Endodermal cell (in vitro differentiated cells): ENCODE results near the gene TMTC2. TPM values are rescaled to one million over a fixed set of nuclear protein-coding genes. Genes with fewer than 3 reads are reported as not detected.

Experiments used
- DNase-seq: peaks from one replicate; pipeline ENCODE4 v3.0.0-alpha.2; 2017
- H3K27ac ChIP-seq: 2 replicates; pipeline ENCODE4 v1.5.1; 2013; ENCODE audit warnings: mild to moderate bottlenecking, low read depth, low read length, moderate library complexity
- H3K27me3 ChIP-seq: 2 replicates; pipeline ENCODE4 v1.6.1; 2013; ENCODE audit warnings: mild to moderate bottlenecking, low read length, moderate library complexity; ENCODE audit not compliant: insufficient read depth, control insufficient read depth, poor library complexity, severe bottlenecking
- H3K36me3 ChIP-seq: 2 replicates; pipeline ENCODE4 v1.7.0; 2013; ENCODE audit warnings: mild to moderate bottlenecking, low read length, moderate library complexity; ENCODE audit not compliant: control insufficient read depth, insufficient read depth
- H3K4me1 ChIP-seq: one replicate; pipeline ENCODE4 v1.7.0; 2013; ENCODE audit warnings: low read length; ENCODE audit not compliant: control insufficient read depth, insufficient read depth
- H3K4me3 ChIP-seq: 2 replicates; pipeline ENCODE4 v1.5.1; 2013; ENCODE audit warnings: mild to moderate bottlenecking, low read length, moderate library complexity
- H3K9ac ChIP-seq: 2 replicates; pipeline ENCODE4 v1.6.1; 2013; ENCODE audit warnings: mild to moderate bottlenecking, low read length, moderate library complexity; ENCODE audit not compliant: poor library complexity, severe bottlenecking; ENCODE audit errors: extremely low read depth
- H3K9me3 ChIP-seq: 2 replicates; pipeline ENCODE4 v1.6.1; 2013; ENCODE audit warnings: mild to moderate bottlenecking, low read length, moderate library complexity; ENCODE audit not compliant: control insufficient read depth
- H3K27ac Mint-ChIP-seq: 2 replicates; pipeline ENCODE4 v1.8.0; 2020; ENCODE audit warnings: mixed read lengths
- H3K27me3 Mint-ChIP-seq: 2 replicates; pipeline ENCODE4 v1.8.0; 2021; ENCODE audit warnings: mild to moderate bottlenecking, mixed read lengths; ENCODE audit not compliant: insufficient read depth
- H3K36me3 Mint-ChIP-seq: 2 replicates; pipeline ENCODE4 v1.8.0; 2020; ENCODE audit warnings: low read depth, mixed read lengths
- H3K4me1 Mint-ChIP-seq: 2 replicates; pipeline ENCODE4 v1.8.0; 2020; ENCODE audit warnings: mixed read lengths
- H3K4me3 Mint-ChIP-seq: 2 replicates; pipeline ENCODE4 v1.8.0; 2020; ENCODE audit warnings: mild to moderate bottlenecking, moderate library complexity, mixed read lengths
- H3K9me3 Mint-ChIP-seq: 2 replicates; pipeline ENCODE4 v1.8.0; 2020; ENCODE audit warnings: mild to moderate bottlenecking, mixed read lengths
- WGBS, 2 experiments: methylation state at CpG; one replicate each; pipeline versions ENCODE4 v1.1.5 to v1.1.7; 2013; ENCODE audit warnings: missing lambda C conversion rate in 2 of 2, mixed read lengths in 1 of 2; ENCODE audit not compliant: insufficient coverage in 1 of 2, insufficient read length in 1 of 2; 5-methylcytosine and 5-hydroxymethylcytosine counted together
- total RNA-seq, 2 donors: library from RNA; stranded (reverse); fragmentation: NEBNext Ultra II Directional in 1 of 2; extraction: Animal tissue kit (Norgen Biotek cat#: 25700) in 1 of 2; gene quantifications; 2 replicates in 1 of 2; 3 replicates in 1 of 2; pipeline ENCODE4 v1.2.1, GENCODE V29; 2021
- TF ChIP-seq, protein P1 (sequence below): fragments of 200-600 bp; sonication (generic); conservative IDR thresholded peaks from 2 replicates; pipeline ENCODE4 v1.5.0; 2021; ENCODE audit warnings: antibody characterized with exemption, mild to moderate bottlenecking

TMTC2 gene
- total RNA-seq, 2 donors from 2014 or later, result 7.2 to 10.8 TPM

DNA sequence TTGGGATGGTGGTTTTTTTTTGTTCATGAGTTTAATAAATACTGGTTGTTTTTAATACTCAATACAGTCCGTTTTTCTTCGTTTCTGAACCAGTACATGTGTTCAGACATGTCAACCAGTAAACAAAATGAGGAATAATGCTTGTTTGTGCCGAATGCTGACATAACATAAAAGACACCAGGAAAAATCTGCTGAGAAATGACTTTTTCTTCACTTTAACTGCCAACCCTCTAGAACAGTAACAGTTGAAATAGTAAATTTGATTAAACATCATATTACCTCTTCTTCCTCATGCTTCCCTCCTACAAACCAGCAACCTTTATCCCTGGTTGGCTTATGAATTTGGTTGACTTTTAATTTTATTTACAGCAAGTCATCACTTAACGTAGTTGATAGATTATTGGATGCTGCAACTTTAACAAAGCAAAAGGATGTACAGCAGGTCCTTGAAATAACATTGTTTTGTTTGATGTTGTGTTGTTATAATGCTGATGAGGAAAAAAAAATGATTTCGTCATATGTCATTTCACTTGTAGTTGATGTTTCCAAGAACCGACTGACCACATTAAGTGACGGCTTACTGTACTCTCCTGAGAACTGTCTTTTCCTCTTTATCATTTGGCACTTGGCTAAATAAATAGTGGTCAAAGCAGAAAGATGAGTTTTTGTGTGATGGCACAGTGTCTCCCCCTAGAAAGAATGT lies 340.5 kb downstream of the TMTC2 start:
- no peak for DNase-seq
- Mint-ChIP-seq H3K9me3 (no peaks in the 10 kb centered on the region), H3K27ac (no peak overlapping the region), H3K36me3 (no peaks in the 10 kb centered on the region), H3K4me1 (peaks cover 1% of the 10 kb centered on the region), H3K27me3 (no peaks in the 10 kb centered on the region), H3K4me3 (no peak overlapping the region)
- WGBS, 2 experiments, result 85 to 90% methylated on average over 2 to 7 of the region's 7 CpGs
- no peak overlapping the region for H3K27ac ChIP-seq
- H3K9me3 ChIP-seq, result no peaks in the 10 kb centered on the region
- no peak overlapping the region for H3K9ac ChIP-seq
- H3K4me1 ChIP-seq, result no peaks in the 10 kb centered on the region
- no peaks in the 10 kb centered on the region for H3K36me3 ChIP-seq
- H3K4me3 ChIP-seq, result no peak overlapping the region
- no peaks in the 10 kb centered on the region for H3K27me3 ChIP-seq
- TF ChIP-seq, protein P1, sequence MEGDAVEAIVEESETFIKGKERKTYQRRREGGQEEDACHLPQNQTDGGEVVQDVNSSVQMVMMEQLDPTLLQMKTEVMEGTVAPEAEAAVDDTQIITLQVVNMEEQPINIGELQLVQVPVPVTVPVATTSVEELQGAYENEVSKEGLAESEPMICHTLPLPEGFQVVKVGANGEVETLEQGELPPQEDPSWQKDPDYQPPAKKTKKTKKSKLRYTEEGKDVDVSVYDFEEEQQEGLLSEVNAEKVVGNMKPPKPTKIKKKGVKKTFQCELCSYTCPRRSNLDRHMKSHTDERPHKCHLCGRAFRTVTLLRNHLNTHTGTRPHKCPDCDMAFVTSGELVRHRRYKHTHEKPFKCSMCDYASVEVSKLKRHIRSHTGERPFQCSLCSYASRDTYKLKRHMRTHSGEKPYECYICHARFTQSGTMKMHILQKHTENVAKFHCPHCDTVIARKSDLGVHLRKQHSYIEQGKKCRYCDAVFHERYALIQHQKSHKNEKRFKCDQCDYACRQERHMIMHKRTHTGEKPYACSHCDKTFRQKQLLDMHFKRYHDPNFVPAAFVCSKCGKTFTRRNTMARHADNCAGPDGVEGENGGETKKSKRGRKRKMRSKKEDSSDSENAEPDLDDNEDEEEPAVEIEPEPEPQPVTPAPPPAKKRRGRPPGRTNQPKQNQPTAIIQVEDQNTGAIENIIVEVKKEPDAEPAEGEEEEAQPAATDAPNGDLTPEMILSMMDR, result no peak

- TF ChIP-seq, protein P1, result no peak
- H3K27ac ChIP-seq, result no peak overlapping the region
- no peak overlapping the region for H3K4me3 ChIP-seq
- H3K4me1 ChIP-seq, result no peaks in the 10 kb centered on the region
- H3K27me3 ChIP-seq, result no peaks in the 10 kb centered on the region
- H3K9me3 ChIP-seq, result no peaks in the 10 kb centered on the region
- Mint-ChIP-seq H3K9me3 (no peaks in the 10 kb centered on the region), H3K4me3 (no peak overlapping the region), H3K4me1 (no peaks in the 10 kb centered on the region), H3K36me3 (no peaks in the 10 kb centered on the region), H3K27me3 (no peaks in the 10 kb centered on the region), H3K27ac (no peak overlapping the region)
- no peak for DNase-seq
- WGBS, 2 experiments, result 80 to 100% methylated on average over 1 to 2 of the region's 2 CpGs
- no peaks in the 10 kb centered on the region for H3K36me3 ChIP-seq
- no peak overlapping the region for H3K9ac ChIP-seq
These were observed 344.5 kb downstream of the TMTC2 start for GRCh38 chr12:83031196-83031595.

GRCh38 chr12:83036847-83037246 lies 350.1 kb downstream of the TMTC2 start:
- WGBS, 2 experiments, result no CpG with 5 or more reads among the region's 1 CpG
- Histone ChIP-seq H3K4me1 (peaks cover 2% of the 10 kb centered on the region), H3K9me3 (no peaks in the 10 kb centered on the region), H3K4me3 (no peak overlapping the region), H3K36me3 (no peaks in the 10 kb centered on the region), H3K27me3 (no peaks in the 10 kb centered on the region), H3K27ac (no peak overlapping the region), H3K9ac (no peak overlapping the region)
- H3K27ac Mint-ChIP-seq, result no peak overlapping the region
- H3K36me3 Mint-ChIP-seq, result no peaks in the 10 kb centered on the region
- H3K4me3 Mint-ChIP-seq, result no peak overlapping the region
- no peaks in the 10 kb centered on the region for H3K27me3 Mint-ChIP-seq
- DNase-seq, result no peak
- TF ChIP-seq, protein P1, result no peak
- H3K9me3 Mint-ChIP-seq, result no peaks in the 10 kb centered on the region
- peaks cover under 1% of the 10 kb centered on the region for H3K4me1 Mint-ChIP-seq
